Stimulated activated naive CD4-positive, alpha-beta T cell (primary cell): ENCODE measurements around the gene HOXA9.

Source experiments
- DNase-seq, 6 experiments: peaks; one replicate each; lab custom pipeline; 2025; lab: John Stamatoyannopoulos, UW

The HOXA9 gene

DNA sequence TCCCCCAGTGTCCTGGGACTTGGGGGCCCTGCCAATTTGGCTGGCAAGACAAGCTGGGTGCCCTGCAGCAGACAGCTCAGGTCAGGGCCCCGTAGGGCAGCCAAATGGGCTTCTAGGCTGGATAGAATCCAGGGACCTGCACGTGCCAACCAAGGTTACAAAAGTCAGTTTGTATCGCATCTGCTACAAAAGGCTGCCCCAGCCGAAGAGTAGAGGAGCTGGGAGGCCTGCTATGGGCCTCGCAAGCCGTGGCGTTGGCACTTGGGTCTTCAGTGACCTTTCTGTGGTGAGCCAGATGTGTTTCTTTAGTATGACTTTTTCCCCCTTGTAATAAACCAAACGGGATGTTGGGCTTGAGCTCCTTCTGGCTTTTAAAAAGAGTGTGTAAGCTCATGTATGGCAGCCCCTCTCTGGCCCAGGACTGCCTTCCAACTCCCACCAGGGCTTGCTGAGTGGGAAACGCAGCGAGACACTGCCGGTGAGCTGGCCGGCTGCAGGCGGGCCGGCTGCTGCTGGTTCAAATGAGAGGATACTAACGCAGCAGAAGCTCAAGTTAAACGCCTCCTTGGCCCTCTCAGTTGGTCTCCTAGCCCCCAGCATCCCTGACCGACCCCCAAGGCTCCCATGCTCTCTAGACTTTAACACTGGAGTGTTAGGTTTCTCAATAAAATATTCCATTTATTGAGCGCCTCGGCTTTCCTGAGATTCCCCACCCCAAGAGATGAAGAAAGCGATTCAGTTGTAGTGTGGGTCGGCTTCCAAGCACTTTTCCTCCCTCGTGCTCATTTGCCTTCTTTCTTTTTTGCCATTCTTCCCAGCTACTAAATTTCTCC, 11.8 kb upstream of the HOXA9 start:
- no peak for DNase-seq

DNA sequence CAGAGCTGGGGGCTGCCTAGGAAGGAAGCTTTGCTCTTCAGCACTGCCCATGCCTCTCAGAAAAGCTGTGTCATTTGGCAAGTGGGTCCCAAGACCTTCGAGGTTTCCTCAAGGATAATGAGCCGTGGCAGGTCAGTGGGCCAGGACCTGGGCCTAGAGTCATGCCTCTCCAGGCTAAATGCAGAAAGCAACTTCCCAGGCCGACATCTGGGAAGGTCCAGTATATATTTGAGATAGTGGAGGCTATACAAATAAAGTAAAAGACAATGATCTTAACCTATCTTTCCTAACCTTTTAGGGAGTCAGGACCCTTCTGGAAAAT, 11.1 kb upstream of the HOXA9 start:
- no peak for DNase-seq

DNA sequence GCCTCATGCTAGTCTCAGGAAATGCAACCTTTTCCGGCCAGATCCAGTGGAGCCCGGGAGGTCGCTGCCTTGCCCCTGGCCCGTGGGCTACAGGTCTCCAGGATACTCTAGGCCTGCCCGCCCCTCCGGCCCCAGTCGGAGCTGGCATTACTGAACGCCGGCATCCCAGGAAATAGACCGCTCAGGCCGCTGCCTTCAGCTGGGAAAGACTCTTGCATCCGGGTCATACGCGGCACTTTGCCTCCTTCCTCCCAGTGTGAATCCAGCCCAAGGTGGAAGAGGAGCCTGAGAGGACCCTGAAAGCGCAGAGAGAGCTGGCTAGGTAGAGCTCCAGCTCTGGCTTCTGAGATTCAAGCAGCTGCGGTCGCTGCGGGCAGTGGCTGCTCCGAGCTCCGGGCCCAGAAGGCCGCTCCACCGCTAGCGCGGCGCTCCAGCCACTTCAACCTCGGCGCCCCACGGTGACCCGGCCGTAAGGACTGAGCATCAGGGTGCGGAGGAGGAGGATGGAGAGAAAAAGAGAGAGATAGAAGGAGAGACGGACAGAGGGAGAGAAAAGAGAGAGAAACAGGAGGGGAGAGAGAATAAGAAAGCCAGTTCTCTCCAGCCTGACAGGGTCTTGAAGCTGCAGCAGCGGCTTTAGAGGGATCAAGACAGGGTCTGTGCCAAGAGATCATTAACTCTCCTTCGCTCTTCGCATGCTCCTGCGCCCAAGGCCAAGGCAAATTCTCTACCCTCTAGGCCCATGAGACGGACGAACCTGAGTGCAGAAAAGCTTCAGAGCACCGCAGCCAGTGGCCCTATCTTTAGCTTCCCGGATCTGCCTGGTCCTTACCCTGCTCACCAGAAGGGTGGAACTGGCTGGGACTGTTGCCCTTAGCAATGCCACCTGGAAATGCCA, 10.5 kb upstream of the HOXA9 start:
- DNase-seq: no peak

DNA sequence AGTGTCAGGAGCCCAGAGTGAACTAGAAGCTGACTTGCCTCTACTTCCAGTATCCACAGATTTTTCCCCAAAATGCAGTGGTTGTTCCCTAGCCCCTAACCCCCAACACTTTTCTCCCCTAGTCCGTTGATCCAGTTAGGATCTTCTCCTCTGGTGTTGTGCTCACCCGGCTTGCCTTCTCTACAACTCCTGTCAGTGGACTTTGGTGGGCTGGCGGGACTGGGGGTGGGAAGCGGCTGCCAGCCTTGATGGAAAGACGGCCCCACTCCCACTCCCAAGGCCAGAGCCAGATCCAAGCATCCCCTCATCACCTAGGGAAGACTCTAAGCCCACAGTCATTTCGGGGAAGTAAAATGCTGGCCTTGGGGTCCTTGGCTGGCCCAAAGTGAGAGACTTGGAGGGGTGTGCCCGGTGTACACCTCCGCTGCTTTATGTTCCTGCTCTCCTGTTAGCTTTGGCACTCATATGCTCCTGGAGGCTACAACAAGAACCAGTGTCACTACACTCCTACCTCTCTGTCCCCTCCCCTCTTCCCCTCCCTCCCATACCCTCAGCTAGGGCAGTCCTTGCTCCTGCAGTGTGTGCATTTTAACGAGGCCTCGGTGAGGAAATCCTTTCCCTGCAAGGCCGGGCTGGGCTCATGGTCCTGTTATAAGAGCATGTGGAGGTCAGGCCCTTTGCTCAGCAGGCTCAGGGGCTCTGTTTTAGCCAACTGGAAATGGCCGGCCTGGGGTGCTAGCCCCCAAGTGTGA, 9.7 kb upstream of the HOXA9 start:
- DNase-seq: no peak

DNA sequence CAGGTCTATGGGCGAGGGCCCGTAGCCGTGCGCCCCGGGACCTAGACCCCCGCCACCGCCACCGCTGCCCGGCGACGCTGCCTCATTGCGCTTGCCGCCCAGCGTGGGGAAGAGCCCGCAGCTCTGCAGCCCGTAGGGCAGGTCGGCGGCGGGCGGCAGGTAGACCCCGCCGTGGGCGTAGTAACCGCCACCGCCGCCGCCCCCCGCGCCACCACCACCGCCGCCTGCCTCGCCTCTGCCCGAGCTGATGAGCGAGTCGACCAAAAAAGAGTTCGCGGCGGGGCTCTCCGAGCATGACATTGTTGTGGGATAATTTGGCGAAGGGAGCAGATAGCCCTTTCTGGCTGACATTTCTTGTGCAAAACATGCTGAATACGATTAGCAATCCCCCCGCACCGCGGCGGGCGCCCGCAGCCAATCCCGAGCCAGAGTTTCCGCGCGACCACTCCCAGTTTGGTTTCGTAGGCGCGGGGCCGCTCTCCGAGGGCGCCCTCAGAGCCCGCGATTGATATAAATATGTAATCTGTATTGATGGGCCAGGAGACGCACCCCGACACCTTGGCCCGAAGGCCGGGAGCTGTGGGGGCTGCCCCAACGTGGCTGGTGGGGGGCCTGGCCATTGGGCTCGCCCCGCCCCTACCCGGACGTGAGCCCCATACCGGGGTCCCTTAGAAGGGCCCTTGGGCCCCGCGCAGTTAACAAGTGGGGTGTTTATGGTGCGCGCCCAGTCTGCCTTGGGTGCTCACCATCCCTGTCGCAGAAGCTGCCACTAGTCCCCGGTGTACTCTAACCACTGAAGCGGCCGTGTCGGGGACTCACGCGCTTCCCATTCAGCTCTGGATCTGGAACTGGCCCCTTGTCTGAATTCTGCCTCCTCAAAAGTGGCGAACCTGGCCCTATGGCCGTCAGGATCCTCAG, 8.9 kb upstream of the HOXA9 start, which contains the start of gene HOXA10:
Gene HOXA10, minus strand, starts transcription at position 365 of the 918 bp plus-strand sequence. Its CDS starts 14 bp downstream, at position 351.
- DNase-seq: no peak

DNA sequence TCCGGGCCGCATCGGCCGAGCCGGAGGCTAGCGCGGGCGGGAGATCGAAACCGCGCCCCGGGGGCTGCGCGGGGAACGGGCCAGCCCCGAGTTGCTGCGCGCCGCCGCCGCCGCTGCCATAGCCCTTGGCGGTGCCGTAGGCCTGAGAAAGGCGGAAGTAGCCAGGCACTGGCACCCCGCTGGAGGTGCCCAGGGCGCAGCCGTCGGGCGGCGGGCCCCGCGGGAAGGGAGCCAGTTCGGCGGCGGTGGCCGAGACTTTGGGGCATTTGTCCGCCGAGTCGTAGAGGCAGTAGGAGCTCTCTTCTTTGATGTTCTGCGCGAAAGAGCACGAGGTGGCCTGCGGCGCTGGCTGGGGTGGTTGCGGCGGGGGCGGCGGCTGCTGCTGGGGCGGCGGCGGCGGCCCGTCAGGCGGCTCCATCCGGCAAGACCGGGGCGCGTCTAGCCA, 8.2 kb upstream of the HOXA9 start:
- DNase-seq: no peak

DNA sequence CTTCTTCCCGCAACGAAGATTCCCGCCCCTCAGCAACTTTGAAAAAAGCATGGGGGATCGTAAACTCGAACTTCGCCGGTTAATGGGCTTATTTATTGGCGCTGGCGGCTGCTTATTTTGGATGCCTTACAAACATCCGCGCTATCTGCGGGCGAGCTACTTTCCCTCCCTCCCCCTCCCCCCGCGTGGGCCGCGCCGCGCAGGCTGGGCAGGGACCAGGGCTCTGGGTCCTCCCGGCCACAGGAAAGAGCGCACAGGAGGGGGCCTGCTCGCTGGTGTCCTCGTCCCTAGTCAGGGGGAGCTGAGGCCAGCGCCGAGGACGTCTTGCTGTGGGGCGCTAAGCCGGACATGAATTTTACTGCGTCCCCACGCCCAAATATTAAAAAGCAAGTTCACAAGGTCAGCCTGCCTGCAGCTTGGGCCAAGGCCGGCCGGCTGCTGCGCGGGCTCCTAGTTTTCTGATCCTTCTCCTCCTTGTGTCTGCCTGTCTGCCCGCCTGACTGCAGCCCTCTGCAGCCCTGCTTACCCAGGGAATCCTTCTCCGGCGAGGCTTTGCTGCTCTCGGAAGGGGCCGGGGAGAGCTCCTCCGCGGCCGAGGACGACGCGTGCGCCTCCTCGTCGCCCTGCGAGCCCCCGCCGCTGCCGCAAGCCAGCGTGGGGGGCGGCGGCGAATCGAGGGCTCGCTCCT, 7.6 kb upstream of the HOXA9 start:
- no peak for DNase-seq

DNA sequence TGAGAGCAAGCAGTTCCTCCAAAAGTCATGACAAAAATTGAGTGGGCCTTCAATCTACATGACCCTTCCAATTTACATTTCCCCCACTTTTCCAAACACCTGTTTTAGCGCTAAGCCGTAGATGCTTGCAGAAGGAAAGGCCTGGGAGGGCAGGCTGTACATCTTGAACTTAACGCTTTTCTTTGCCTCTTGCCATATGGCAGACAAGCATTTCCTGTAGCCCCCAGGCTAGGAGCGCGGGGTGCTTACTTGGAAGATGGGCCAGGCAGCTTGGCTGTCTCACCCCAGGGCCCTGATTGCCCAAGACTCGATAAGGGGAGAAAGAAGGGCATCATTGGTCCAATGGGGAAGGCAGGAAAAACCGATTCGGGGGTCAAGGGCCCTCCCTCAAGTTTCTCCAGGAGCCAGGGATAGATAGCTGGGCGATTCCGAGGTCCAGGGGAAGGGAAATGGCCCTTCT, 7.0 kb upstream of the HOXA9 start:
- no peak for DNase-seq

DNA sequence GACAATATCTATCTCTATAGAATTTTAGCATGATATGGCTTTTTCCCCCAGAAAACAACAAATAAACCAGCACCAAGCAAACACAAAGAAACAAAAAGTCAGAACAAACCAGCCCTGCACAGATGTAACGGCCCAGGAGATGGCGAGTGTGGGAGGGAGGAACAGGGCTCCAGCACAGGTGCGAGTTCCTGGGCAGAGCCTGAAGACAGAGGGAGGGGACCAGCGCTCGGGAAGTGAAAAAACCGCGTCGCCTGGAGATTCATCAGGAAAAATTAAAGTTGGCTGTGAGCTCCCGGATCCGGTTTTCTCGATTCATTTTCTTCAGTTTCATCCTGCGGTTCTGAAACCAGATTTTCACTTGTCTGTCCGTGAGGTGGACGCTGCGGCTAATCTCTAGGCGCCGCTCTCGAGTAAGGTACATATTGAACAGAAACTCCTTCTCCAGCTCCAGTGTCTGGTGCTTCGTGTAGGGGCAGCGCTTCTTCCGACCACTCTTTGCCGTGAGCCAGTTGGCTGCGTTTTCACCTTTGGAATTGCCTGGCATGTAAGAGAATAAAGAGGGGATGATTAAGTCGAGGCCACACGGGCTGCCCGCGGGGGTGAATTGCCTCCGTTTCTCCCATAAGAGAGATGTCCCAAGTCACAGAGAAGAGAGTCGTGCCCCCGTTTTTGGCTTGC, 6.4 kb upstream of the HOXA9 start:
- no peak for DNase-seq

DNA sequence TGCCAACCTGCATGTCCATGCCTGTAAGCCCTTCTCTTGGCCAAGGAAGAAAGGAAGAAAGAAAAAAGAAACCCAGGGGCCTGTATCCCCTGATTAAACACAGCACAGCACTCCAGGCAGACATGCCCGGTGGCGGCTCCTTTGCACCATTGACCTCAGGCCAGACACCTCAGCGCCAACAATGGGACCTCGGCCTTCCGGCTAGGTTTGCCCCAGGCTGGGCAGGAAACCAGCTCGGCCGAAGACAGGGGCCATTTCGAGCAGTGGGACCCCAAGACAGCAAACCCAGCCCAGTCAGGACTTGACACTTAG, 5.9 kb upstream of the HOXA9 start:
- DNase-seq: no peak

DNA sequence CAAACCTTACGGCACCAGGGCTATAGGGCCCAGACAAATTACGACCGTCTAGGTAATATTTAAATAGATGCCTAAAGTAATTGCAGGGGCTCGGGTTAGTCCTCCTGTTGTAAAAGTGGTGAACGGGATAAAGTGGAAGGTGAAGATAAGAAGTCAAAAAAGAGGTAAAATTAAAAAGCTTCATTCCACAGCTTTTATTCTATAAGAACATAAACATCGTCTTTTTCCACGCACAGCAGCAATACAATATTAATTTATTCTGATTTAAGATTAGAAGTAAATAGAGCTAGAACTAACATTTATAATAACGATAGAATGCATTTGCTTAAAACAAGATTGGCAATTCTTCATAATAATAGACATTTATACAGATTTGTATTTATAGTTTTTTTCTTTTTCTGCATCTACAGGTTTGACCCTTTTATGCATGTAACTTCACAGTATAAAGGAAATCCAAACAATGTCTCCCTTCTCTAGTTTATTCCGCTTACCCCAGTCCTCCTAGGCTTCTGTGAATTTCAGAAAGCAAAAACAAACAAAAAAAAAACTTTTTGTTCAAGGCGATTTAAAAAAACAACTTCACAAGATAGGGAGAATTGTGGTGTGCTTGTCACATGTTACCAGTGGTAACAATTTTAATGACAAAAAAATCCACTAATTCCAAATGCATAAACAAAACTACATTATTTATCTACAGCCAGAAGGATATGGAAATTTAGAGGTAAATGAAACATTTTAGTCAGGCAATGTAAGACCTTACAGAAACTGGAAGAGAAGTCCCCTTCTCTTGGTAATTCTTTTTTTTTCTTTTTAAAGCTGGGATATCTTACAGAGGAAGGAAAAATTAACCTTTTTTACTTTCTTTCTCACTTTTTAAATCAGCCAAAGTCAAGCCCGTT, 5.3 kb upstream of the HOXA9 start:
- no peak for DNase-seq

DNA sequence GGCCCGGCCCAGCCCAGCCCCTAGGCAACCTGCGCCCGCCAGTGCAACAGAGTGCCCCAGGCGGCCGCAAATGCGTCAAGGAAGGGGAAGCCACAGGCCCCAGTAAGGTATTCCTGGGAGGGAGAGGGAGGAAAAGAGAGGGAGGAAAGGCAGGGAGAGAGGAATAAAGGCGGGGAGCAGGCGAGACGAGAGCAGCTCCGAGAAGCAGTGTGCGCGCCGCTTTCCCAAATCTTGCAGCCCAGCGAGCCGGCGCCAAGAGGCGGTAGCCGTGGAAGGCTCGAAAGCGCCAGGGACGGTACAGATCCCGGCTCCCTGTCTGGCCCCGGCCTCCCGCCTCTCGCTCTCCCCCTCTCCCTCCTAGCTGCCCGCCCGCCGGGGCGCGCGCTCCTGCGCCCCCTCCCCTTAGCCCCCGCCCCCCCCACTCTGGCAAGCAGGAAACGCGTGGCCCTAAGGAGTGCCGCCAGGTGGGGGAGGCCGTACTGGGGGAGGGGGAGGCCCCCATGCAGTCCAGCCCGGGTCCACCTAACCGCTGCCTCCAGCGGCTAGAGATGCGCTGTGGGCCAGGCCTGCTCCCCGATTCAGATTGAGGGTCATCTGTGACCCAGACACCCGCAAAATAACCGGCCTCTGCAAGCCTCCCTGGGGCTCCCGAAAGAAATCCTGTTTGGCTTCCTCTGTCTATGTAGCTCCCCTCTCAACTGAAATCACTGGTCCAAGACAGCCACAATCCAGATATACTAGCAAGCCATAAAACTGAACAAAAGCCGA, 4.5 kb upstream of the HOXA9 start:
- no peak for DNase-seq

DNA sequence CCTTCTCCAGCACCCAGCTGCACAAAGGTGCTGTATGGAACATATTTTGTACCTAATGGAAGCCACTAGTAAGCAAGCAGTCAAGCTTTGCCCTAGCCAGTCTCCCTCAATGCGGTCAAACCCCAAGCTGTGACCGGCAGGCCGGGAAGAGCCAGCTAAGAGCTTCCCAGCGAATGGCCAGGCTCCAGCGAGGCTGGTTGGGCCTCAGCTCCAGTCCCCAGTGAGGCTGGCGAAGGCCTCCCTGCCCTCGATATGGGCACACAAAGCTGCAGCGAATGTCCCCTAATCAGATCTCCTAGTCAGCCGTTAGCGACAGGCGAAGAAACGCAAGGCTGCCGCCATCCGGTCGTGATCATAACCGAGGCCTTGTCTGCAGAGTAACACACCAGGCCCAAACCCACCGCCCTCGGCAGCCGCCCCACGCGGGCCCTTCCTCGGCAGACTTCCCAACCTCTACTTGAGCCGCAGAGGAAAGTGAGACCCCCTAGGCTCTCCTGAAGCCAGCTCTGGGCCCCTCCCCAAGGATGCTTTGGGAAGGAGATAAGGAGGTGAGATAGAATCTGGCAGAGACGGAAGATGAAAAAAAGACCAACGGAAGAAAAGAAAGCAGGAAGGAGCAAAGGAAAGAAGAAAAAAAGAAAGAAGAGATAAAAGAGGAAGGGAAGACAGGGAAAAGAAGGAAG, 3.1 kb upstream of the HOXA9 start:
- peak in 1 of 6 experiments; percentile 18 for DNase-seq

DNA sequence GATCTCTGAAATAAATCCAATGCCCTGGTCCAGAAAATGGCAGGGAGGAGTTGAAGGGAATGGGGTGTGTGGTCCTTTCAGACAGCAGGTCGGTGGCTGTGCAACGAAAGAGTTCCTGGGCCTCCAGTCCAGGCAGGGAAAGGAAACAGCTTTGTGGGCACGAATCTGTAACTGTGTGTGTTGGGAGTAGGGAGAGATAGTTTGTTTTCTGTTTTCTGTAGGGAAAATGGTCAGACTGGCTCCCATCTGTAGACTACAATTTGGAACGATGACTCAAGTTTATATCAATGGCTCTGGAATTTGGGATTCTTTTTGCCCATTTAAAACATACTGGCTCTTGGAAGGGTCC, 2.6 kb upstream of the HOXA9 start:
- no peak for DNase-seq

DNA sequence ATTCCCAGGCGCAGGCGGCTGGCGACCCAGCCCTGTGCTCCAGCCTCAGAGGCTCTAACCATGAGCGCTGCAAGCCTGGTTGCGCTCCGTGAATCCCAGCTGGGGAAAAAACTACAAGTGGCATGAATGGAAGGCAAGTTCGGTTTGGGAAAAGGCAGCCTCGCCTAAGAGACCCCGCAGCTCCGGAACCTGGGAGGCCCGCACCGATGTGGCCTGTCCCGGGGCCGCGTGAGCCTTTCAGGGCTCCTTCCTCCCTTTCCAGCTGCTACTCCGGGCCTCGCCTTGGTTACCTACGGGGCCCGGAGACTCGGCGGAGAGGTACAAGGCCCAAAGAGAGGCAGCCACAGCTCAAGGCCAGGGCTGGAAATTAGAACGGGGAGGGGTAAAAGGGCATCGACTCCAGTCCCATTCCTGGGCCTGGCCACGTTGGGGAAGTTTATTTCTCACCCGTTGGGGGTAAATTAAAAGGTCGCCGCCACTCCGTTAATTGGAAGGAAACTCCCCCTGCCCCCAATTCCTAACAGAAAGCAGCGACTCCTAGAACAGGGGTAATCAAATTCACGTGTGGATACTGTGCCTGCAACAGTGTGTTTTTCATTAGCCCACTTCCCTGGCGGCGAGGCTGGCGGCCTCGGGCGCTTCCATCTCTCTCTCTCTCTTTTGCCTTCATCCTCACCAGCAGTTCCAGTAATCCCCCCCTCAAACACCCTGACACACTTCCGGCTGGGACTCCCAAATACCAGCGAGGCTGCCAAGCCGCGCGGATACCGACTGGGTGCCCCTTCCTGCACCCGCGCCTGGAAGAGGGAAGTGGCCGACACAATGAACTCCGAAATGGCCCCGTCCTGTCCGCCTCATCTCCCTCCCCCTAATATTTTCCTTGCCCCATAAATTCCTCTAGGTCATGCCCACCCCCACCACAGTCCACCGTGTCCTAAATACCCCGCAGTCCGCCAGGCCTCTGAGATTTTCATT, 1.5 kb upstream of the HOXA9 start:
- DNase-seq: no peak

DNA sequence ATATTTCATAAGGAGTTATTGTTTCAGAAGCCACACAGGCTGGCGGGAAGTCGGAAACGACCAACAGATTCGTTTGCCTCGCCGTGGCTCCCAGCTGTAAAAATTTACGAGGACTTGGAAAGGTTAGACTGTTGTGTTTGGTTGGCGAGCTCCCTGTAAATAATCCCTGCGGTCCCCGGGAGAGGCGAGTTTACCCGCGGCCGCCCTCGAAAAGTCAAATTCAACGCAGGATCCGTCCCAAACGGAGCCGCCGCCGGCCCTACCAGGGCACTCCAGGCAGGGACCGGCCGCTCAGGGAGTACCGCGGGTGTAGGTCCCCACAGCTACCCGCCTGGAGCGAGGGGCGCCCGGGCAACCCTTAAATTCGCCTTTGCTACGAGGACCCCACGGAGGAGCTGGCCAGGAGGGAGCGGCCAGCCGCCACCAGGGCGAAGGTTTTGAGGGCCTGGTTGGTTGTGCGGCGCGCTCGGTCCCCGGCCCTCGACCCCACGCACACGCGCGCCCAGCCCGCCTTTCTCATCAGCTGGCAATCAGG, 726 bp upstream of the HOXA9 start:
- DNase-seq: no peak
